DOHH2 (cell line): ENCODE measurements around the gene SENP3.

Experiments
- H3F3A ChIP-seq: fragments of 200-600 bp; sonication (generic), shearing (Covaris generic); 2 replicates; pipeline ENCODE4 v1.6.0; 2016; ENCODE audit warnings: antibody characterized with exemption, mild to moderate bottlenecking; ENCODE audit not compliant: control insufficient read depth, insufficient read depth
- H3K27ac ChIP-seq: fragments of 200-600 bp; sonication (generic); 2 replicates; pipeline ENCODE4 v1.5.1; 2014; ENCODE audit warnings: low read depth, mild to moderate bottlenecking, low read length, moderate library complexity
- H3K27me3 ChIP-seq: fragments of 200-600 bp; sonication (generic); 2 replicates; pipeline ENCODE4 v1.6.1; 2014; ENCODE audit warnings: mild to moderate bottlenecking, low read length, mixed read lengths; ENCODE audit not compliant: control insufficient read depth
- H3K36me3 ChIP-seq: fragments of 200-600 bp; sonication (generic); 2 replicates; pipeline ENCODE4 v1.6.1; 2014; ENCODE audit warnings: mild to moderate bottlenecking, low read length, moderate library complexity, mixed read lengths; ENCODE audit not compliant: control insufficient read depth
- H3K4me1 ChIP-seq: fragments of 200-600 bp; sonication (generic); 2 replicates; pipeline ENCODE4 v1.6.1; 2014; ENCODE audit warnings: mild to moderate bottlenecking, low read length, mixed read lengths; ENCODE audit not compliant: control insufficient read depth
- H3K4me2 ChIP-seq: fragments of 200-600 bp; sonication (generic); 2 replicates; pipeline ENCODE4 v1.6.0; 2014; ENCODE audit warnings: mild to moderate bottlenecking, low read length, moderate library complexity
- H3K4me3 ChIP-seq: fragments of 200-600 bp; sonication (generic); 2 replicates; pipeline ENCODE4 v1.5.1; 2014; ENCODE audit warnings: mild to moderate bottlenecking, low read length, mixed read lengths
- H3K79me2 ChIP-seq: fragments of 200-600 bp; sonication (generic); 2 replicates; pipeline ENCODE4 v1.6.1; 2014; ENCODE audit warnings: mild to moderate bottlenecking, low read length, mixed read lengths; ENCODE audit not compliant: control insufficient read depth
- H3K9me2 ChIP-seq: fragments of 200-600 bp; sonication (generic); replicated peaks from 2 replicates; pipeline ENCODE4 v1.6.1; 2014; ENCODE audit warnings: mild to moderate bottlenecking, low read length, mixed read lengths; ENCODE audit not compliant: control insufficient read depth
- H3K9me3 ChIP-seq: fragments of 200-600 bp; sonication (generic); 2 replicates; pipeline ENCODE4 v1.6.1; 2014; ENCODE audit warnings: antibody characterized with exemption, low read length, mixed read lengths; ENCODE audit not compliant: control insufficient read depth, insufficient read depth
- H4K20me1 ChIP-seq: fragments of 200-600 bp; sonication (generic); 2 replicates; pipeline ENCODE4 v1.6.0; 2014; ENCODE audit warnings: low read depth, mild to moderate bottlenecking, antibody characterized with exemption, low read length, moderate library complexity; ENCODE audit not compliant: control insufficient read depth, insufficient read depth
- EZH2phosphoT487 ChIP-seq: fragments of 200-600 bp; sonication (generic); IDR thresholded peaks from 2 replicates; pipeline ENCODE4 v1.6.1; 2017; ENCODE audit warnings: borderline replicate concordance, mild to moderate bottlenecking, antibody characterized with exemption, low read length, moderate library complexity, mixed read lengths
- TF ChIP-seq, protein P1 (sequence below): fragments of 200-600 bp; sonication (generic); IDR thresholded peaks from one replicate; pipeline ENCODE4 v1.5.1; 2014; ENCODE audit warnings: antibody characterized with exemption, mild to moderate bottlenecking, low read depth, low read length; ENCODE audit not compliant: poor library complexity, severe bottlenecking

Gene SENP3

DNA sequence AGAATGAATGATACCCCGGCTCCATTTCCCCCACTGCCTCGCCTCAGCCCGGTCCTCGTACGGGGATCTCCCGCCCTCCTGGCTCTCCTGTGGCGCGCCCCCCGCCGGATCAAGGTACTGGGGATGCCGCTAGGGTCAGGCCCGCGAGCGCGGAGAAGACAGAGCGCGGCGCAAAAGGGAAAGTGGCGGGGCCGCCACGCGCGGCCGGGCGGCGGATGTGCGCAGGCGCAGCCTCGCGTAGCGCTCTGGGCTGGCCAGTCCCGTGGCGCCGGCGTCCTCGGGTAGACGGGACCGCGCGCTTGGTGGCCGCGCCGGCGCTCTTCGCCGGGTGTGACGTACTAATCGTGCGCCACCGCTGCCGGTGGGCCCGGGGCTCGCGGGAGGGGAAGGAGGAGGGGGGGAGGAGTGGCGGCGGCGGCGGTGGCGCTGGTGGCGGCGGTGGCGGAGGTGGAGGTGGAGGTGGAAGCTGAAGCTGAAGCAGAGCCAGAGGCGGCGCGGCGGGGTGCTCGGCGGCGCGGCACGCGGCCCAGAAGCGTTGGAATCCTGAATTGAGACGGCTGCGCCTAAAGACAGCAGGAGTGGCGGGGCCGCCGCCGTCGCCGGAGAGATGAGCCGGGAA is at the start of gene SENP3:
Gene SENP3, plus strand, starts transcription at position 331 of the 619 bp plus-strand sequence. CDS start 1,158 bp downstream, outside the sequence.
- peaks cover 42% of the 10 kb centered on the region for H3K36me3 ChIP-seq
- peak within 1 kb of the TSS; percentile 82 for H3K27ac ChIP-seq
- peaks cover 7% of the 10 kb centered on the region for H3K27me3 ChIP-seq
- H4K20me1 ChIP-seq, result no peaks in the 10 kb centered on the region
- peak within 1 kb of the TSS; percentile 79 for H3K4me3 ChIP-seq
- H3K79me2 ChIP-seq, result peaks cover 48% of the 10 kb centered on the region
- H3K9me3 ChIP-seq, result no peaks in the 10 kb centered on the region
- H3K4me1 ChIP-seq, result peaks cover 49% of the 10 kb centered on the region
- H3K9me2 ChIP-seq, result no peaks in the 10 kb centered on the region
- 0 out of 2 replicates have a peak, but pooled peaks cover 3% of the 10 kb centered on the region for H3F3A ChIP-seq
- H3K4me2 ChIP-seq, result peak within 1 kb of the TSS; percentile 92
- TF ChIP-seq, protein P1, sequence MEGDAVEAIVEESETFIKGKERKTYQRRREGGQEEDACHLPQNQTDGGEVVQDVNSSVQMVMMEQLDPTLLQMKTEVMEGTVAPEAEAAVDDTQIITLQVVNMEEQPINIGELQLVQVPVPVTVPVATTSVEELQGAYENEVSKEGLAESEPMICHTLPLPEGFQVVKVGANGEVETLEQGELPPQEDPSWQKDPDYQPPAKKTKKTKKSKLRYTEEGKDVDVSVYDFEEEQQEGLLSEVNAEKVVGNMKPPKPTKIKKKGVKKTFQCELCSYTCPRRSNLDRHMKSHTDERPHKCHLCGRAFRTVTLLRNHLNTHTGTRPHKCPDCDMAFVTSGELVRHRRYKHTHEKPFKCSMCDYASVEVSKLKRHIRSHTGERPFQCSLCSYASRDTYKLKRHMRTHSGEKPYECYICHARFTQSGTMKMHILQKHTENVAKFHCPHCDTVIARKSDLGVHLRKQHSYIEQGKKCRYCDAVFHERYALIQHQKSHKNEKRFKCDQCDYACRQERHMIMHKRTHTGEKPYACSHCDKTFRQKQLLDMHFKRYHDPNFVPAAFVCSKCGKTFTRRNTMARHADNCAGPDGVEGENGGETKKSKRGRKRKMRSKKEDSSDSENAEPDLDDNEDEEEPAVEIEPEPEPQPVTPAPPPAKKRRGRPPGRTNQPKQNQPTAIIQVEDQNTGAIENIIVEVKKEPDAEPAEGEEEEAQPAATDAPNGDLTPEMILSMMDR, result no peak
- no peak for TF ChIP-seq EZH2phosphoT487

DNA sequence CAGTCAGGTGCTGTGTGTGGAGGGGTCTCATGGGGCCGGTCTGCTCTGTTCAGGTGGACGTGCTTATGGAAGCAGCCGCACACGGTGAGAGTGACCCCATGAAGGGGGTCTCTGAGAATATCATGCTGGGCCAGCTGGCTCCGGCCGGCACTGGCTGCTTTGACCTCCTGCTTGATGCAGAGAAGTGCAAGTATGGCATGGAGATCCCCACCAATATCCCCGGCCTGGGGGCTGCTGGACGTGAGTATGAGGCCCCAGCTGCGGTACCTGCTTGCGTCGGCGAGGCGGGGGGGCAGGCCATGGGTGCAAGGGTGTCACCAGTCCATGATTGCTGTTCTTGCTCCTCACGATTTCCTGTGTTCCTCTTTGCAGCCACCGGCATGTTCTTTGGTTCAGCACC is 49.6 kb upstream of the SENP3 start:
- Histone ChIP-seq H3K4me1 (no peaks in the 10 kb centered on the region), H3K79me2 (no peaks in the 10 kb centered on the region), H3K27me3 (no peaks in the 10 kb centered on the region), H3K9me2 (no peaks in the 10 kb centered on the region), H4K20me1 (no peaks in the 10 kb centered on the region), H3K9me3 (no peaks in the 10 kb centered on the region), H3F3A (0 out of 2 replicates have a peak, but pooled peaks cover 2% of the 10 kb centered on the region), H3K4me2 (no peak overlapping the region), H3K36me3 (peaks cover 72% of the 10 kb centered on the region), H3K4me3 (no peak overlapping the region), H3K27ac (no peak overlapping the region)
- TF ChIP-seq EZH2phosphoT487, result no peak
- TF ChIP-seq, protein P1, result no peak

DNA sequence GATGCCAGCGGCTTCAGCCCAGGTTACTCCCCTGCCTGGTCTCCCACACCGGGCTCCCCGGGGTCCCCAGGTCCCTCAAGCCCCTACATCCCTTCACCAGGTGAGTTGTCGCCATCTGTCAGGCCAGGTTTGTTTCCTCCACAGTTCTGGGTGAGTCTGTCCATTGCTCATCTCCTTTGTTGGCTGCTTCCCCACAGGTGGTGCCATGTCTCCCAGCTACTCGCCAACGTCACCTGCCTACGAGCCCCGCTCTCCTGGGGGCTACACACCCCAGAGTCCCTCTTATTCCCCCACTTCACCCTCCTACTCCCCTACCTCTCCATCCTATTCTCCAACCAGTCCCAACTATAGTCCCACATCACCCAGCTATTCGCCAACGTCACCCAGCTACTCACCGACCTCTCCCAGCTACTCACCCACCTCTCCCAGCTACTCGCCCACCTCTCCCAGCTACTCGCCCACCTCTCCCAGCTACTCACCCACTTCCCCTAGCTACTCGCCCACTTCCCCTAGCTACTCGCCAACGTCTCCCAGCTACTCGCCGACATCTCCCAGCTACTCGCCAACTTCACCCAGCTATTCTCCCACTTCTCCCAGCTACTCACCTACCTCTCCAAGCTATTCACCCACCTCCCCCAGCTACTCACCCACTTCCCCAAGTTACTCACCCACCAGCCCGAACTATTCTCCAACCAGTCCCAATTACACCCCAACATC is 48.7 kb upstream of the SENP3 start:
- H3K9me2 ChIP-seq, result no peaks in the 10 kb centered on the region
- H3K9me3 ChIP-seq, result no peaks in the 10 kb centered on the region
- H3K27me3 ChIP-seq, result no peaks in the 10 kb centered on the region
- H3K27ac ChIP-seq, result no peak overlapping the region
- peaks cover 67% of the 10 kb centered on the region for H3K36me3 ChIP-seq
- no peaks in the 10 kb centered on the region for H3K79me2 ChIP-seq
- H3F3A ChIP-seq, result 0 out of 2 replicates have a peak, but pooled peaks cover 2% of the 10 kb centered on the region
- TF ChIP-seq EZH2phosphoT487, result no peak
- TF ChIP-seq, protein P1, result no peak
- H3K4me3 ChIP-seq, result no peak overlapping the region
- no peaks in the 10 kb centered on the region for H4K20me1 ChIP-seq
- H3K4me2 ChIP-seq, result no peak overlapping the region
- no peaks in the 10 kb centered on the region for H3K4me1 ChIP-seq
